Activated CD8-positive, alpha-beta memory T cell treated with anti-CD3 and anti-CD28 coated beads, Interleukin-2, amount 50 U/mL, for 48 hours (primary cell): ENCODE results near the gene ATP5PO.
"Not testable (repeated sequence)": the region's sequence is repeated elsewhere in the genome, so short reads cannot be mapped to it uniquely, and the experiment has no call there.

Experiments used
- DNase-seq: peaks from one replicate; pipeline ENCODE4 v3.0.0-alpha.2; 2020

ATP5PO gene

DNA sequence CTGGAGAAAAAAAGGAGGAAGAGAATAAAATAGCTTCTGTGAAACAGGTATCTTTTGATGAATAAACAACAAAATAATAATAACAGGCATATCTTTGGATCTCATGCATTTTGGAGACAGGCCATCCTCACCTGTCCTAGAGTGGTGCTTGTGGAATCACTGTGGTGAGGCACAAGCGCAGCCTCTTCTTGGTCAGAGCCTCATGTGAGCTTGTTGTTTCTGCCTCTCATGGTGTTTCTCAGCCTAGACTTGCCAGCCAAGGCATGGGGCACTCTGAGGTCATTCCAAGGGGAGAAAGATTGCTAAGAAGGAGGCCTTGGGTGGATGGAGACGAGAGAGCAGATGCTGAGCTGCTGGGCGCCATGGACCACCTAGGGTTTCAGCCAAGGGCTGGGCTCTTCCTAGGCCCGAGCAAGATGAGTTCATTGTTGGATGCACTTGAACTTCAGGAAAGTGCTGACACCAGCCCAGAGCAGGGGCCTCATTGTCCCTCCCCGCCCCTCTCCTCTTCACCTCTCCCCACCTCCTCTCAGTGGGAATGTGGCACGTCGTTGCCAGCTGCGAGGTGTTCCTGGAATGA lies 49.5 kb downstream of the ATP5PO start:
- no peak for DNase-seq

DNA sequence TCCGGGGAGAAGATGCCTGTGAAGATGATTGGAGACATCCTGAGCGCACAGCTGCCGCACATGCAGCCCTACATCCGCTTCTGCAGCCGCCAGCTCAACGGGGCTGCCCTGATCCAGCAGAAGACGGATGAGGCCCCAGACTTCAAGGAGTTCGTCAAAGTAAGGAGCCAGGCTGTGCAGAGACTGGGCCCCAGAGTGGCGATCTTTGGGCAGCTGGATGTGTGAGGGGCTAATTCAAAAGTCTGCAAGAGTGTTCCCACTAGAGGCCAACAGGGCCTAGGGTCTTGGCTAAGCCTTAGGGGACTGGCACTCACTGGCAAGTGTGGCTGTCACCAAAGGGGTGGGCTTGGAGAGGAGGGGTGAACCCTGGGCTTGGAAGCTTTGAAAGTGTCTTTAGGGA lies 50.4 kb downstream of the ATP5PO start:
- no peak for DNase-seq

DNA sequence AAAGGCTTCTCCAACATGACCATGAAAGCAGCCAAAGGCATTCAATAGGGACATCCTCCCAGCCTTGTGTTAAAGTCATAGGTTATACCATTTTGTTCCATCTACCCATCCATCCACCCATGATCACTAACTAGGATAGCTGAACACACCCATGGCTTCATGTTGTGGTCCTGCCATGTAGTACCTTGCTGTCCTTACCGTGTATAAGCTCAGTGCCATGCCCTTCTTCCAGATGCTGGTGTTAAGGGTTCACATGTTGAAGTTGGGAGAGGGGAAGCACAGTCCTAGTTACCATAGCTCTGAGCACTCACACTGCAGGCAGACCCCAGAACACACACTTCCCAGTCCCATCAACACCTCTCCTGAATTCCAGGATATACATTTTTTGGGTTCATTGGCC lies 51.5 kb downstream of the ATP5PO start:
- no peak for DNase-seq

DNA sequence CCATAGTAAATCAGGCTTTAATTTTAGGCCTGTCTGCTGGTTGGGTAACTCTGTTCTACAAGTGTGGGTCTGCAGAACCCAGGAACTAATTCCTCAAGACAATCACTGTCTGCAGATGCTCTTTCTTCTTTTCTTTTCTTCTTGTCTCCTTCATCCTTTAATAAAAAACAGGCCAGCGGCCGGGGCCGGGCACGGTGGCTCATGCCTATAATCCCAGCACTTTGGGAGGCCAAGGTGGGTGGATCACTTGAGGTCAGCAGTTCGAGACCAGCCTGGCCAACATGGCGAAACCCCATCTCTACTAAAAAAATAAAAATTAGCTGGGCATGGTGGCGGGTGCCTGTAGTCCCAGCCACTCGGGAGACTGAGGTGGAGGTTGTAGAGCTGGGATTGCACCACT lies 52.4 kb downstream of the ATP5PO start:
- not testable (repeated sequence) for DNase-seq

DNA sequence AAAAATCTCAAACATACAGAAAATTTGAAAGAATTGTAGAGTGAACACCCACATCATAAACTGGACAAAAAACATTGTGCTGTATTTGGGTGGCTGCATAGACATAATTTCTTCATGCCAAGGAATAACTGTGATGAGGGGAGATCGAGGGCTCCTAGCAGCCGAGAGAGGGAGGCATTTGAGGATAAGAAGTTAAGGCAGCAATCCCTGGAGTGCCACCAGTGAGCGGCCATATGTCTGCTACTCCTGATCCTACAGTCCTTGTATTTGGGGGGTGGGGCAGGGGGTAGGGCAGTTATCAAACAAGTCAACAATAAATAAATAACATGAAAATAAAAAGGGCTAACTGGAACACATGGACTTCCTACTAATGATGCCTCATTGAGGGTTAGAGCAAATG lies 54.5 kb downstream of the ATP5PO start:
- DNase-seq, result no peak

DNA sequence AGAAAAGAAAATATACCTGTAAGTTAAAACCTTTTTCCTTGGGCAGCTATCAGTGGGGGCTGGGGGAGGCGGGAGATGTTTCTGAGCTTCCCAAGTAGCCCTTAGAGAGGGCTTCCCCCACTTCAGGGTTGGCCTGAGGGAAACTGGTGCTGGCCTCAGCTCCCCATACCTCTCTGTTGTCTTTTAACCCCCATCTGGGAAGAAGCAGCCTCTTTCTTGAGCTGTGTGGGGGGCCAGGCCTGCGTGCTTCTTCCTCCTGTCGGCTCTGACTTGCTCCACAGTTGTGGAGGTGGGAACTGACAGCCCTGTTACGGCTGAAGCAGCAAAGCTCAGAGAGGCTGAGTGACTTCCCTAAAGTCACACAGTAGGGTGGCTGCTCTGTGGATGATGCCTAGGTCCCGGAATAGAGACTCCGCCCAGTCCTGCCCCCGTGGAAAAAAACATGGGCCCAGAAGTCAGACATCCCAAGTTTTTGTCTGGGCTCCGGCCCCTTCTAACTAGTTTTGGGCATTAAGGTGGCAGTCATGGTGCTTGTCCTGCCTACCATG lies 55.2 kb downstream of the ATP5PO start:
- no peak for DNase-seq

GRCh38 chr21:33859373-33860102 lies 56.1 kb downstream of the ATP5PO start:
- no peak for DNase-seq

DNA sequence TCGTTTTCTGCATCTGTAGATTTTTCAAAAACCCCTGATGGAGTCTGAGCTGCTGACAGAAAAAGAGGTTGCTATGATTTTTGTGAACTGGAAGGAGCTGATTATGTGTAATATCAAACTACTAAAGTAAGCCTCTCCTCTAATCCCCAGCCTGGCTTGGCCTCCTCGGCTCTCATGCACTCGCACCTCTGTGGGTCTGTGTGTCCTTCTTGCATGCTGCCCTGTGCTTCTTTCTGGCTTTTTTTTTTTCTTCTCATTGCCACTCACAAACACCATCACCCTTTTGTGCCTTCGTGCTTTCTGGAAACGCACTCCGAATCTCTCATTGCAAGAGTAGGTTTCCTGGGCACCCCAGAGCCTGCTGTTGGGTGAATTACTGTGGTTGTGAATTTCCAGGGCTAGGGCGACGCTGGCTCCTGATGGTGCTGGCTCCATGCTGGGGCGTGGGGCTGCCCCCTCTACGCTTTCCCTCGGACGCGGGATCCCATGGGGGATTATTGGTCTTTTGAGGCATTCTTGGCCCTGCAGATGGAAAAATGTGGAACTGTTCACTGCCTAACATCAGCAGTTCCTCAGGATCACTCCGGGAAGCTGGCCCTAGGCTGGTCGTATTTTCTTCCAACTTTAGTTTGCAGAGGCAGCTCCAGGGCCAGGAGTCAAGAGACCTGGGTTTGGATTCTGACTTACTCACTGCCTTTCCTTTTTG lies 56.8 kb downstream of the ATP5PO start:
- no peak for DNase-seq

DNA sequence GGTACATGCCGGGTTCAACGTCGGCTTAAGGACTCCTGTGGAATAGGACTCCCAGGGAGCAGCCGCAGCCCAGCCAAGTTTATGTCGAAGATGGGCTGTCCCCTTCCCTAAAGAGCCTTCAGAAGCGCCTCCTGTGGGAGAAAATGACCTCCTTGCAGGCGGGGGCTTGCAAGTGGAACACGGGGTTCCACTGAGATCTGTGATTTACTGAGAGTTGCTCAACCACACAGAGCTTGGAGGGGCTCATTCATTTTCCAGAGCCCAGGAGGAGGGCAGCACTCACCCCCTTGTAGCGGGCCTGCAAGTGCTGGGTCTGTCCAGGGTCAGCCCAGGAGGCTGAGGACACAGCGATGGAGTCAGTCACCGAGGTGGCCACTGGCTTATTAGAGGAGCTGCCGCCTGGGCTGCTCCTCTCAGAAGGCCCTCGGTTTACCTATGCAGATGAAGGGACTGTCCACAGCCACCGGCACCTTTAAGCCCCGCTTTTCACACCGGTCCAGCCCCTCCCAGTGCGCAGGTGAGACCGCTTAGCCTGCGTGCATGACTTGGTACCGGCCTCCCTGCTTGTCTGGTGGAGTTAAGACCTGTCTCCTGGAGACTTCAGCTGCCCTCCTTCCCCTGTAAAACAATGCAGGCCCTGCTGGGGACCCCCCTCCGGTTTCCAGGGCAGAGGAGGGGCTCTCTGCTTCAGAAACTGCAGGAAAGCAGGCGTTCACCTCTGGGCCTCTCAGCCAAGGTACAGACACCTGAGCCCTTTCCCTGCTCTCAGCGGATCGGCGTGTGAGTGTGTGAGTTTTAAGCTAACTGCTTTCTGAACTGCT lies 57.5 kb downstream of the ATP5PO start:
- no peak for DNase-seq

GRCh38 chr21:33856893-33857527 lies 58.6 kb downstream of the ATP5PO start:
- DNase-seq, result no peak

DNA sequence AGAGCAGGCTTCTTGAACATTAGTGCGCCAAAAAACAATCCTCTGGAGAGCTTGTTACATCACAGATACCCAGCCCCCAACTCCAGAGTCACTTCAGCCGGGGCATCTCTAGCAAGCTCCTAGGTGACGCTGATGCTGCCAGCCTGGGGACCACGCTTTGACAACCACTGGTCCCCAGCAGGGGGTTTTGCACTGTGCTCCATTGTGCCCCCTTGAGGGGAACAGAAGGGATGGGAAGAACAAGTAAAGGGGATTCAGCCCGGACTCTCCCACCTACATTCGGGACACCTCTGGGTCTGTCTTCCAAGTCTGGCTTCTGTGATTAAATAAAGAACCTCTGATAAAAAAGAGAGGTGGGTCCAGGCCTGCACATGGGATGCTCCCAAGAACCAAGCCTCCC lies 60.4 kb downstream of the ATP5PO start:
- no peak for DNase-seq

DNA sequence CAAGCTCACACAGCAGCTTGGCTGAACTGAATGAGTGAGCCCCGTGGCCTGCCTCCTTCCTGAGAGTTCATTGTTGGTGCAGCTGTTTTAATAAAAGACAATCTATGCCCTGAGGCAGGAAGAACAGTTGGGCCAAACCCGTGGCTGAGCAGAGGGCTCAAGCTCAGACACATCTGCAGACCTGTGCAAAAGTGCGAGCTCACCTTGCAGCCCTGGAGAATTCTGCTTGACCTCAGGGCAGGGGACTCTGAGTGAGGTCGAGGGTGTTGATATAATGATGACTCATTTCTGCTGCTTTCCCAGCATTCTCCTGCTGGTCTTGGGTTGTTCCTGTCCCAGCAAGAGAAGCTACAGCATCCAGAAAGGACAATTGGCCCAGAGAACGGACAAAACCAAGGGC lies 61.0 kb downstream of the ATP5PO start:
- no peak for DNase-seq
